Astrocyte (in vitro differentiated cells and primary cell): ENCODE measurements around the gene RYR2. TPM values are rescaled to one million over a fixed set of nuclear protein-coding genes. Genes with fewer than 3 reads are reported as not detected.
A peak's percentile ranks its signal among the peaks of the same experiment; 100 is the strongest.

Source experiments
- DNase-seq: peaks from one replicate; pipeline ENCODE4 v3.0.0-alpha.2; 2010; ENCODE audit warnings: low read depth
- FAIRE-seq: peaks from 2 replicates; lab custom pipeline; 2011; peaks lifted over from hg19 to GRCh38; lab: Jason Lieb, UNC
- H2AFZ ChIP-seq: 2 replicates; pipeline ENCODE4 v1.6.0; 2012; ENCODE audit warnings: low read depth, low read length, inconsistent platforms
- H3K27ac ChIP-seq: 2 replicates; pipeline ENCODE4 v1.5.1; 2011; ENCODE audit warnings: low read depth, low read length, inconsistent platforms
- H3K27me3 ChIP-seq: 2 replicates; pipeline ENCODE4 v1.6.0; 2011; ENCODE audit warnings: low read length, inconsistent platforms; ENCODE audit not compliant: insufficient read depth
- H3K36me3 ChIP-seq: 2 replicates; pipeline ENCODE4 v1.5.1; 2011; ENCODE audit warnings: low read length, inconsistent platforms; ENCODE audit not compliant: insufficient read depth
- H3K4me1 ChIP-seq: 2 replicates; pipeline ENCODE4 v1.5.1; 2011; ENCODE audit warnings: low read length, inconsistent platforms; ENCODE audit not compliant: insufficient read depth
- H3K4me2 ChIP-seq: 2 replicates; pipeline ENCODE4 v1.6.0; 2012; ENCODE audit warnings: low read length, inconsistent platforms
- H3K4me3 ChIP-seq: 2 replicates; pipeline ENCODE4 v1.5.1; 2011; ENCODE audit warnings: low read depth, mild to moderate bottlenecking, low read length, inconsistent platforms; ENCODE audit not compliant: insufficient read depth
- H3K79me2 ChIP-seq: 2 replicates; pipeline ENCODE4 v1.6.0; 2012; ENCODE audit warnings: mild to moderate bottlenecking, low read length, inconsistent platforms; ENCODE audit not compliant: insufficient read depth
- H3K9ac ChIP-seq: 2 replicates; pipeline ENCODE4 v1.6.0; 2012; ENCODE audit warnings: mild to moderate bottlenecking, low read length, inconsistent platforms
- H3K9me3 ChIP-seq: 2 replicates; pipeline ENCODE4 v1.5.1; 2012; ENCODE audit warnings: low read depth, mild to moderate bottlenecking, low read length, inconsistent platforms; ENCODE audit not compliant: insufficient read depth
- H4K20me1 ChIP-seq: 2 replicates; pipeline ENCODE4 v1.6.0; 2012; ENCODE audit warnings: low read length, inconsistent platforms; ENCODE audit not compliant: insufficient read depth
- H3K27ac Mint-ChIP-seq: one replicate; pipeline ENCODE4 v1.8.0; 2021; ENCODE audit warnings: mild to moderate bottlenecking, mixed read lengths; ENCODE audit not compliant: unreplicated experiment
- H3K27me3 Mint-ChIP-seq: one replicate; pipeline ENCODE4 v1.8.0; 2021; ENCODE audit warnings: low read depth, mixed read lengths; ENCODE audit not compliant: unreplicated experiment
- H3K36me3 Mint-ChIP-seq: one replicate; pipeline ENCODE4 v1.8.0; 2021; ENCODE audit warnings: low read depth, mixed read lengths; ENCODE audit not compliant: unreplicated experiment
- H3K4me1 Mint-ChIP-seq: one replicate; pipeline ENCODE4 v1.8.0; 2021; ENCODE audit warnings: low read depth, mixed read lengths; ENCODE audit not compliant: unreplicated experiment
- H3K4me3 Mint-ChIP-seq: one replicate; pipeline ENCODE4 v1.8.0; 2021; ENCODE audit warnings: mild to moderate bottlenecking, moderate library complexity, mixed read lengths; ENCODE audit not compliant: unreplicated experiment
- H3K9me3 Mint-ChIP-seq: one replicate; pipeline ENCODE4 v1.8.0; 2021; ENCODE audit warnings: mild to moderate bottlenecking, mixed read lengths; ENCODE audit not compliant: unreplicated experiment
- CTCF ChIP-seq: IDR thresholded peaks from 2 replicates; pipeline ENCODE4 v1.5.1; 2011; ENCODE audit warnings: low read depth, mild to moderate bottlenecking, inconsistent platforms, low read length, moderate library complexity; ENCODE audit not compliant: insufficient read depth
- EZH2 ChIP-seq: IDR thresholded peaks from 2 replicates; pipeline ENCODE4 v1.6.1; 2012; ENCODE audit warnings: mild to moderate bottlenecking, low read length, inconsistent platforms; ENCODE audit not compliant: insufficient read depth
- total RNA-seq: library from RNA; stranded (reverse); gene quantifications from 2 replicates; pipeline ENCODE4 v1.2.1, GENCODE V29; 2021

RYR2 gene
- total RNA-seq, 1 donor from 2014 or later: 0.30 TPM

- H3K36me3 Mint-ChIP-seq: no peaks in the 10 kb centered on the region
- Histone ChIP-seq H3K27ac (no peak overlapping the region), H4K20me1 (no peaks in the 10 kb centered on the region), H3K36me3 (no peaks in the 10 kb centered on the region), H3K79me2 (no peaks in the 10 kb centered on the region), H3K4me2 (no peak overlapping the region), H2AFZ (no peak overlapping the region), H3K9ac (no peak overlapping the region), H3K4me1 (no peaks in the 10 kb centered on the region), H3K4me3 (no peak overlapping the region), H3K9me3 (no peaks in the 10 kb centered on the region), H3K27me3 (no peaks in the 10 kb centered on the region)
- H3K9me3 Mint-ChIP-seq: no peaks in the 10 kb centered on the region
- no peaks in the 10 kb centered on the region for H3K4me1 Mint-ChIP-seq
- DNase-seq (no peak), FAIRE-seq (peak; percentile 9)
- H3K4me3 Mint-ChIP-seq: no peak overlapping the region
- H3K27me3 Mint-ChIP-seq: no peaks in the 10 kb centered on the region
- TF ChIP-seq CTCF (no peak), EZH2 (no peak)
- no peak overlapping the region for H3K27ac Mint-ChIP-seq
Measured at GRCh38 chr1:237226177-237226944, 184.4 kb downstream of the RYR2 start.

GRCh38 chr1:237227476-237227875 is 185.5 kb downstream of the RYR2 start:
- Histone ChIP-seq H3K27ac (no peak overlapping the region), H3K4me3 (no peak overlapping the region), H4K20me1 (no peaks in the 10 kb centered on the region), H3K4me2 (no peak overlapping the region), H3K27me3 (no peaks in the 10 kb centered on the region), H3K9ac (no peak overlapping the region), H3K4me1 (no peaks in the 10 kb centered on the region), H3K9me3 (no peaks in the 10 kb centered on the region), H3K79me2 (no peaks in the 10 kb centered on the region), H3K36me3 (no peaks in the 10 kb centered on the region), H2AFZ (no peak overlapping the region)
- no peaks in the 10 kb centered on the region for H3K4me1 Mint-ChIP-seq
- no peaks in the 10 kb centered on the region for H3K36me3 Mint-ChIP-seq
- no peak overlapping the region for H3K27ac Mint-ChIP-seq
- no peak for TF ChIP-seq CTCF
- H3K4me3 Mint-ChIP-seq: no peak overlapping the region
- DNase-seq (no peak), FAIRE-seq (no peak)
- no peaks in the 10 kb centered on the region for H3K9me3 Mint-ChIP-seq
- no peaks in the 10 kb centered on the region for H3K27me3 Mint-ChIP-seq

- H3K27ac ChIP-seq: no peak overlapping the region
Measured at GRCh38 chr1:237228421-237228820, 186.4 kb downstream of the RYR2 start.

More at GRCh38 chr1:237228421-237228820, 186.4 kb downstream of the RYR2 start:
- peaks cover 2% of the 10 kb centered on the region for H3K27me3 Mint-ChIP-seq
- H3K9me3 ChIP-seq: no peaks in the 10 kb centered on the region
- TF ChIP-seq CTCF: no peak
- TF ChIP-seq EZH2: no peak
- H3K9me3 Mint-ChIP-seq: no peaks in the 10 kb centered on the region
- no peak overlapping the region for H3K4me3 ChIP-seq
- H3K9ac ChIP-seq: no peak overlapping the region
- no peak overlapping the region for H2AFZ ChIP-seq
- no peaks in the 10 kb centered on the region for H3K79me2 ChIP-seq
- no peaks in the 10 kb centered on the region for H3K36me3 Mint-ChIP-seq
- H3K4me3 Mint-ChIP-seq: no peak overlapping the region
- no peak overlapping the region for H3K4me2 ChIP-seq
- no peaks in the 10 kb centered on the region for H3K4me1 ChIP-seq
- H3K4me1 Mint-ChIP-seq: no peaks in the 10 kb centered on the region
- no peaks in the 10 kb centered on the region for H3K27me3 ChIP-seq
- H3K36me3 ChIP-seq: no peaks in the 10 kb centered on the region
- no peak for DNase-seq
- H3K27ac Mint-ChIP-seq: no peak overlapping the region
- no peaks in the 10 kb centered on the region for H4K20me1 ChIP-seq
- FAIRE-seq: no peak
